ENCODE measurements around the gene SLC26A1.

DNA sequence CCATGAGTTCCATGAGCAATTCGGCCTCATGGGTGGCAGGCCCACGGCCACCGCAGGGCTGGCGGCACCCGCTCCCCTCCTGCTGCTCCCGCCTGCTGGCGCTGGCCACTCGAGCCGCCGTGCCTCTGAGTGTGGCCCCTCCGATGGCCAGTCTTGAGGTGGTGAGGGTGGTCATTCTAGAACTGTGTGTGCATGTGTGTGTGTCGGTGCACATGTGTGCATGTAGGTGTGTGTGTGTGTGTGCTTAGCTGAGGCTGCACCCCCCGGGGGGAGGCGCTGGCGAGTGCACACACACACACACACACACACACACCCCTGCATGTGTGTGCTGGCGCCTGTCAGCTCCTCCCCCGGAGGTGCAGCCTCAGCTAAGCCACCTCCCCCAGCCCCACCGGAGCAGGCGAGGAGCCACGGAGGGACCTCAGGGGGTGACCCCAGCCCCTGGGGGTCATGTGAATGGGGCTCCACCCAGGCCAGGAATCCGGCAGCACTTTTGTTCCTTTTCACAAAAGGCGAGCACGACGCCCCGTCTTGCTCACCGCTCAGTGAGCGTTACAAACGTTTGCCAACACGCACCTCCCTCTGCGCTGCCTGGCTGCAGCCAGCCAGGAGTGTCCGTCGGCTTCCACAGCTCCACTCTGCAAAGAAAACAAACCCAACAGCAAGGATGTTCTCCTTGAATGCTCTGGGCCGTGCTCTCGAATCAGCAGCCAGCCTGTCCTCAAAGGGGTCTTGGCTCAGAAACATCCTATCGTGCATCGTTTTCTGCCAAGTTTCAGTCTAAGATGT is 48.1 kb upstream of the SLC26A1 start:
- TF ChIP-seq, protein P1, sequence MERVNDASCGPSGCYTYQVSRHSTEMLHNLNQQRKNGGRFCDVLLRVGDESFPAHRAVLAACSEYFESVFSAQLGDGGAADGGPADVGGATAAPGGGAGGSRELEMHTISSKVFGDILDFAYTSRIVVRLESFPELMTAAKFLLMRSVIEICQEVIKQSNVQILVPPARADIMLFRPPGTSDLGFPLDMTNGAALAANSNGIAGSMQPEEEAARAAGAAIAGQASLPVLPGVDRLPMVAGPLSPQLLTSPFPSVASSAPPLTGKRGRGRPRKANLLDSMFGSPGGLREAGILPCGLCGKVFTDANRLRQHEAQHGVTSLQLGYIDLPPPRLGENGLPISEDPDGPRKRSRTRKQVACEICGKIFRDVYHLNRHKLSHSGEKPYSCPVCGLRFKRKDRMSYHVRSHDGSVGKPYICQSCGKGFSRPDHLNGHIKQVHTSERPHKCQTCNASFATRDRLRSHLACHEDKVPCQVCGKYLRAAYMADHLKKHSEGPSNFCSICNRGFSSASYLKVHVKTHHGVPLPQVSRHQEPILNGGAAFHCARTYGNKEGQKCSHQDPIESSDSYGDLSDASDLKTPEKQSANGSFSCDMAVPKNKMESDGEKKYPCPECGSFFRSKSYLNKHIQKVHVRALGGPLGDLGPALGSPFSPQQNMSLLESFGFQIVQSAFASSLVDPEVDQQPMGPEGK (CRISPR knock-in tag; IDR thresholded peaks at IDR 0.05), result no peak
- TF ChIP-seq CEBPB (IDR thresholded peaks at IDR 0.05; ENCODE audit: borderline replicate concordance, low read depth, low read length) (no peak), POLR2A (IDR thresholded peaks at IDR 0.05; ENCODE audit: insufficient read depth in 1 of 2, low read depth in 2 of 2, low read length in 2 of 2) (no peak), NBN (conservative IDR thresholded peaks at IDR 0.05) (no peak), TARDBP (CRISPR knock-in tag; IDR thresholded peaks at IDR 0.05) (no peak), REPIN1 (CRISPR knock-in tag; IDR thresholded peaks at IDR 0.05; ENCODE audit: borderline replicate concordance, low read depth) (no peak), NR2C2 (CRISPR knock-in tag; IDR thresholded peaks at IDR 0.05; ENCODE audit: borderline replicate concordance) (no peak)
- TF ChIP-seq, protein P2, sequence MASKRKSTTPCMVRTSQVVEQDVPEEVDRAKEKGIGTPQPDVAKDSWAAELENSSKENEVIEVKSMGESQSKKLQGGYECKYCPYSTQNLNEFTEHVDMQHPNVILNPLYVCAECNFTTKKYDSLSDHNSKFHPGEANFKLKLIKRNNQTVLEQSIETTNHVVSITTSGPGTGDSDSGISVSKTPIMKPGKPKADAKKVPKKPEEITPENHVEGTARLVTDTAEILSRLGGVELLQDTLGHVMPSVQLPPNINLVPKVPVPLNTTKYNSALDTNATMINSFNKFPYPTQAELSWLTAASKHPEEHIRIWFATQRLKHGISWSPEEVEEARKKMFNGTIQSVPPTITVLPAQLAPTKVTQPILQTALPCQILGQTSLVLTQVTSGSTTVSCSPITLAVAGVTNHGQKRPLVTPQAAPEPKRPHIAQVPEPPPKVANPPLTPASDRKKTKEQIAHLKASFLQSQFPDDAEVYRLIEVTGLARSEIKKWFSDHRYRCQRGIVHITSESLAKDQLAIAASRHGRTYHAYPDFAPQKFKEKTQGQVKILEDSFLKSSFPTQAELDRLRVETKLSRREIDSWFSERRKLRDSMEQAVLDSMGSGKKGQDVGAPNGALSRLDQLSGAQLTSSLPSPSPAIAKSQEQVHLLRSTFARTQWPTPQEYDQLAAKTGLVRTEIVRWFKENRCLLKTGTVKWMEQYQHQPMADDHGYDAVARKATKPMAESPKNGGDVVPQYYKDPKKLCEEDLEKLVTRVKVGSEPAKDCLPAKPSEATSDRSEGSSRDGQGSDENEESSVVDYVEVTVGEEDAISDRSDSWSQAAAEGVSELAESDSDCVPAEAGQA (IDR thresholded peaks at IDR 0.05; ENCODE audit: low read depth), result no peak
- TF ChIP-seq, protein P2 (CRISPR knock-in tag; IDR thresholded peaks at IDR 0.05; ENCODE audit: borderline replicate concordance), result no peak
- TF ChIP-seq, protein P3, sequence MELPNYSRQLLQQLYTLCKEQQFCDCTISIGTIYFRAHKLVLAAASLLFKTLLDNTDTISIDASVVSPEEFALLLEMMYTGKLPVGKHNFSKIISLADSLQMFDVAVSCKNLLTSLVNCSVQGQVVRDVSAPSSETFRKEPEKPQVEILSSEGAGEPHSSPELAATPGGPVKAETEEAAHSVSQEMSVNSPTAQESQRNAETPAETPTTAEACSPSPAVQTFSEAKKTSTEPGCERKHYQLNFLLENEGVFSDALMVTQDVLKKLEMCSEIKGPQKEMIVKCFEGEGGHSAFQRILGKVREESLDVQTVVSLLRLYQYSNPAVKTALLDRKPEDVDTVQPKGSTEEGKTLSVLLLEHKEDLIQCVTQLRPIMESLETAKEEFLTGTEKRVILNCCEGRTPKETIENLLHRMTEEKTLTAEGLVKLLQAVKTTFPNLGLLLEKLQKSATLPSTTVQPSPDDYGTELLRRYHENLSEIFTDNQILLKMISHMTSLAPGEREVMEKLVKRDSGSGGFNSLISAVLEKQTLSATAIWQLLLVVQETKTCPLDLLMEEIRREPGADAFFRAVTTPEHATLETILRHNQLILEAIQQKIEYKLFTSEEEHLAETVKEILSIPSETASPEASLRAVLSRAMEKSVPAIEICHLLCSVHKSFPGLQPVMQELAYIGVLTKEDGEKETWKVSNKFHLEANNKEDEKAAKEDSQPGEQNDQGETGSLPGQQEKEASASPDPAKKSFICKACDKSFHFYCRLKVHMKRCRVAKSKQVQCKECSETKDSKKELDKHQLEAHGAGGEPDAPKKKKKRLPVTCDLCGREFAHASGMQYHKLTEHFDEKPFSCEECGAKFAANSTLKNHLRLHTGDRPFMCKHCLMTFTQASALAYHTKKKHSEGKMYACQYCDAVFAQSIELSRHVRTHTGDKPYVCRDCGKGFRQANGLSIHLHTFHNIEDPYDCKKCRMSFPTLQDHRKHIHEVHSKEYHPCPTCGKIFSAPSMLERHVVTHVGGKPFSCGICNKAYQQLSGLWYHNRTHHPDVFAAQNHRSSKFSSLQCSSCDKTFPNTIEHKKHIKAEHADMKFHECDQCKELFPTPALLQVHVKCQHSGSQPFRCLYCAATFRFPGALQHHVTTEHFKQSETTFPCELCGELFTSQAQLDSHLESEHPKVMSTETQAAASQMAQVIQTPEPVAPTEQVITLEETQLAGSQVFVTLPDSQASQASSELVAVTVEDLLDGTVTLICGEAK (IDR thresholded peaks at IDR 0.05), result no peak
- TF ChIP-seq, protein P3 (CRISPR knock-in tag; IDR thresholded peaks at IDR 0.05), result no peak
- TF ChIP-seq, protein P4, sequence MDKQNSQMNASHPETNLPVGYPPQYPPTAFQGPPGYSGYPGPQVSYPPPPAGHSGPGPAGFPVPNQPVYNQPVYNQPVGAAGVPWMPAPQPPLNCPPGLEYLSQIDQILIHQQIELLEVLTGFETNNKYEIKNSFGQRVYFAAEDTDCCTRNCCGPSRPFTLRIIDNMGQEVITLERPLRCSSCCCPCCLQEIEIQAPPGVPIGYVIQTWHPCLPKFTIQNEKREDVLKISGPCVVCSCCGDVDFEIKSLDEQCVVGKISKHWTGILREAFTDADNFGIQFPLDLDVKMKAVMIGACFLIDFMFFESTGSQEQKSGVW (CRISPR knock-in tag; IDR thresholded peaks at IDR 0.05; ENCODE audit: borderline replicate concordance), result no peak

Data from HepG2 (cell line).